ENCODE measurements around the gene IMPA2. TPM values are rescaled to one million over a fixed set of nuclear protein-coding genes. Genes with fewer than 3 reads are reported as not detected.
A peak's percentile ranks its signal among the peaks of the same experiment; 100 is the strongest.

The IMPA2 gene
- total RNA-seq, 1 donor, result 41.5 TPM

DNA sequence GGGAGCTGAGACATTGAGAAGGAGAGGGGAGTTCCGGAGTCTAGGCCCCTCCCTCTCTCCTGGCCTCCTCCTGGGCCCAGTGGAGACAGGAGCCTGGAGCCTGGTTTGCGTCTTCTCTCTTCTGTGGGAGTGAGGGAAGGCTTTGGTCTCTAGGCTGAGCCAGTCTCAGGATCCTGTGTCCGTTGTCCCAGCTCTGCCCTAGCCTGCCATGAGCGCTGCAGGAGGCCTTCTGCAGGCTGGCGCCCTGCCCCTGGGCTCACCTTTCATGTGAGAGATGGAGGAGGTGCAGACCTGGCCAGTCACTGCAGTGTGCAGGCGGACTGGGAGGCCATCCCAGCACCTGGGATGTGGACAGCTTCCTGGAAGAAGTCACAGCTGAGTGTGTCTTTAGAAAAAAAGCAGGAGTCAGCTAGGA lies 8.7 kb downstream of the IMPA2 start:
- no peak overlapping the region for H3K4me3 ChIP-seq (ENCODE audit: low read depth, low read length)
- no peak for TF ChIP-seq CTCF (IDR thresholded peaks at IDR 0.05; ENCODE audit: insufficient read depth, low read depth, low read length)
- DNase-seq (ENCODE audit: low read depth), result no peak

- no peak for TF ChIP-seq CTCF (IDR thresholded peaks at IDR 0.05; ENCODE audit: insufficient read depth, low read depth, low read length)
- no peak overlapping the region for H3K4me3 ChIP-seq (ENCODE audit: low read depth, low read length)
- DNase-seq (ENCODE audit: low read depth), result no peak
Observed at GRCh38 chr18:11990539-11990938, 9.2 kb downstream of the IMPA2 start.

GRCh38 chr18:11991021-11991795 lies 9.9 kb downstream of the IMPA2 start:
- no peak overlapping the region for H3K4me3 ChIP-seq (ENCODE audit: low read depth, low read length)
- no peak for DNase-seq (ENCODE audit: low read depth)
- no peak for TF ChIP-seq CTCF (IDR thresholded peaks at IDR 0.05; ENCODE audit: insufficient read depth, low read depth, low read length)

DNA sequence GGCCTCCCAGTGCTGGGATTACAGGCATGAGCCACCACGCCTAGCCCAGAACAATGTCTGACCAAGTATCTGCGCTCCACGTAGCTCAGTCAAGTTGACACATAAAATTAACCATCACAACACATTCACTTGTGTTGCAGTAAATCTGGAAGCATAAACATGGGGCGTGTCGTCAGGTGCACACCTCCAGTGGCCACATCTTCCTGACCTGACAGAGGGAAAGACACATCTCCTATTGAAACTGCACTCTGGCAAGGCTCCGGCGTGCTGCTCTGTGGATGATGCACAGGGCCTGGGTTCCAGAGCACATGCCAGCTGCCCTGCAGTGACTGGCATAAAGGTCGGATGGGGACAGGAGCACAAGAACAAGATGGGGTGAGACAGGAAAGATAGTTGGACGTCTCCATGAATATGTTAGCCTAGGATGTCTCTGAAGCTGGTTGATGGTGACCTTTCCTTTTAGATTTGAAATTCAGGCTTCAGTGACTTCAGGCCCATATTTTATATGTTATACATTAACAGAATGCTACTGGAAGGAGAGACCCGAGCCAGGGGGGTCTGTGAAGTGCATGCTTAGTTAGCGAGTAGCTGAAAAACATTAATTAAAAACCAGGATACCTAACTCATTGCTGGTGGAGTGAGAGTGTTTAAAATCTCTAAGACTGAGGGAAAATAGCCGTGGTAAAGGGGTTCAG lies 10.9 kb downstream of the IMPA2 start:
- DNase-seq (ENCODE audit: low read depth), result no peak
- H3K4me3 ChIP-seq (ENCODE audit: low read depth, low read length), result no peak overlapping the region

DNA sequence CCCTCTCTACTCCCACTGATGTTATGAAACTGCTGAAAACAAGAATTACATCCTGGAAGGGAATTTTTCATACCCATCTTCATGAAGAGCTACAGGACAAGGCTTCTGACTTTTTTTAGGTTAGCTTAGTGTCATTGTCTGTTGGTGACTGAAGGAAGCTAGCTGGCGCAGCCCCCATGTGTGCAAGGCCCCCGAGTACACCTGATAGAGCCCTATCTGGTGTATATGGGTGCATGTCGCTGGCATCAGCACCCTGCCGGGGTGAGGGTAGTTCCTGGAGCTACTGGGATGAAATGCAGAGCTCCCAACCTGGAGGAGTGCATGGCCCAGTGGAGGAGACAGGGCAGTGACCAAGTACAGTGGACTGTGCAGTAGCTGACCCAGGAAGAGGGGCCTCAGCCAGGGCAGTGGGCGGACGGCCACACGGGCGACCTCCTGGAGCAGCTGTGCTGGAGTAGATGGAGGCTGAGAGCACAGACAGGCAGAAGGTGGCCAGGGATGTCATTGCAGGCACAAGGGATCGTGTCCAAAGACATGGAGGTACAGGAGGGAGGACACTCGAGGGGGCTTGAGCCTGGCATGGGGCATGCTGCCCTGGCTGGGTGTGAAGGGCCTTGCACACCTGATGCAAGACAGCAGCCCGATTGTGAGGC lies 12.1 kb downstream of the IMPA2 start:
- no peak for DNase-seq (ENCODE audit: low read depth)
- TF ChIP-seq CTCF (IDR thresholded peaks at IDR 0.05; ENCODE audit: insufficient read depth, low read depth, low read length), result no peak
- H3K4me3 ChIP-seq (ENCODE audit: low read depth, low read length), result no peak overlapping the region

More for the DNA sequence above, 10.9 kb downstream of the IMPA2 start:
- TF ChIP-seq CTCF (IDR thresholded peaks at IDR 0.05; ENCODE audit: insufficient read depth, low read depth, low read length), result no peak

DNA sequence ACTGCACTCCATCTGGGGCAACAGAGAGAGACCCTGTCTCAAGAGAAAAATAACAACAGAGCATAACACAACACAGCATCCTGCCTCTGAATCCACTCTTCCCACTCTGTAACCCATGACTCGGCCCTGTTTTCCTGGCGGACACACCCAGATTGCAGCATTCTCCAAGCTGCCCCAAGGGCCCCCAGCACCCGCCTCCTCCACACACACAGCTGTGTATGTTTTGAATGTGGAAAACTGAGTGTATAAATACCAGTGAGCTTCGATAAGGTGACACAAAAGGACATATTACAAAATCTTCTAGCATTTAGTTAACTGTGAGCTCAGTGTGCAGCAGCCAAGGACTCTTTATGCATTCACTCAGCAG lies 13.0 kb downstream of the IMPA2 start:
- peak; percentile 92 for DNase-seq (ENCODE audit: low read depth)
- no peak overlapping the region for H3K4me3 ChIP-seq (ENCODE audit: low read depth, low read length)
- no peak for TF ChIP-seq CTCF (IDR thresholded peaks at IDR 0.05; ENCODE audit: insufficient read depth, low read depth, low read length)
